ENCODE measurements around the gene STYX.

- TF ChIP-seq CTCF (IDR thresholded peaks at IDR 0.05; ENCODE audit: low read length) = no peak
- TF ChIP-seq EZH2 (IDR thresholded peaks at IDR 0.05; ENCODE audit: borderline replicate concordance, low read length) = no peak
Observed at GRCh38 chr14:52695481-52696091, 34.4 kb upstream of the STYX start, which contains the start of gene ERO1A.

All from OCI-LY1 (cell line).